Astrocyte (in vitro differentiated cells and primary cell): ENCODE measurements around the gene ZNF45. TPM values are rescaled to one million over a fixed set of nuclear protein-coding genes. Genes with fewer than 3 reads are reported as not detected.

Experiments
- DNase-seq: peaks from one replicate; pipeline ENCODE4 v3.0.0-alpha.2; 2010; ENCODE audit warnings: low read depth
- FAIRE-seq: peaks from 2 replicates; lab custom pipeline; 2011; peaks lifted over from hg19 to GRCh38; lab: Jason Lieb, UNC
- H2AFZ ChIP-seq: 2 replicates; pipeline ENCODE4 v1.6.0; 2012; ENCODE audit warnings: low read depth, low read length, inconsistent platforms
- H3K27ac ChIP-seq: 2 replicates; pipeline ENCODE4 v1.5.1; 2011; ENCODE audit warnings: low read depth, low read length, inconsistent platforms
- H3K27me3 ChIP-seq: 2 replicates; pipeline ENCODE4 v1.6.0; 2011; ENCODE audit warnings: low read length, inconsistent platforms; ENCODE audit not compliant: insufficient read depth
- H3K36me3 ChIP-seq: 2 replicates; pipeline ENCODE4 v1.5.1; 2011; ENCODE audit warnings: low read length, inconsistent platforms; ENCODE audit not compliant: insufficient read depth
- H3K4me1 ChIP-seq: 2 replicates; pipeline ENCODE4 v1.5.1; 2011; ENCODE audit warnings: low read length, inconsistent platforms; ENCODE audit not compliant: insufficient read depth
- H3K4me2 ChIP-seq: 2 replicates; pipeline ENCODE4 v1.6.0; 2012; ENCODE audit warnings: low read length, inconsistent platforms
- H3K4me3 ChIP-seq: 2 replicates; pipeline ENCODE4 v1.5.1; 2011; ENCODE audit warnings: low read depth, mild to moderate bottlenecking, low read length, inconsistent platforms; ENCODE audit not compliant: insufficient read depth
- H3K79me2 ChIP-seq: 2 replicates; pipeline ENCODE4 v1.6.0; 2012; ENCODE audit warnings: mild to moderate bottlenecking, low read length, inconsistent platforms; ENCODE audit not compliant: insufficient read depth
- H3K9ac ChIP-seq: 2 replicates; pipeline ENCODE4 v1.6.0; 2012; ENCODE audit warnings: mild to moderate bottlenecking, low read length, inconsistent platforms
- H3K9me3 ChIP-seq: 2 replicates; pipeline ENCODE4 v1.5.1; 2012; ENCODE audit warnings: low read depth, mild to moderate bottlenecking, low read length, inconsistent platforms; ENCODE audit not compliant: insufficient read depth
- H4K20me1 ChIP-seq: 2 replicates; pipeline ENCODE4 v1.6.0; 2012; ENCODE audit warnings: low read length, inconsistent platforms; ENCODE audit not compliant: insufficient read depth
- H3K27ac Mint-ChIP-seq: one replicate; pipeline ENCODE4 v1.8.0; 2021; ENCODE audit warnings: mild to moderate bottlenecking, mixed read lengths; ENCODE audit not compliant: unreplicated experiment
- H3K27me3 Mint-ChIP-seq: one replicate; pipeline ENCODE4 v1.8.0; 2021; ENCODE audit warnings: low read depth, mixed read lengths; ENCODE audit not compliant: unreplicated experiment
- H3K36me3 Mint-ChIP-seq: one replicate; pipeline ENCODE4 v1.8.0; 2021; ENCODE audit warnings: low read depth, mixed read lengths; ENCODE audit not compliant: unreplicated experiment
- H3K4me1 Mint-ChIP-seq: one replicate; pipeline ENCODE4 v1.8.0; 2021; ENCODE audit warnings: low read depth, mixed read lengths; ENCODE audit not compliant: unreplicated experiment
- H3K4me3 Mint-ChIP-seq: one replicate; pipeline ENCODE4 v1.8.0; 2021; ENCODE audit warnings: mild to moderate bottlenecking, moderate library complexity, mixed read lengths; ENCODE audit not compliant: unreplicated experiment
- H3K9me3 Mint-ChIP-seq: one replicate; pipeline ENCODE4 v1.8.0; 2021; ENCODE audit warnings: mild to moderate bottlenecking, mixed read lengths; ENCODE audit not compliant: unreplicated experiment
- CTCF ChIP-seq: IDR thresholded peaks from 2 replicates; pipeline ENCODE4 v1.5.1; 2011; ENCODE audit warnings: low read depth, mild to moderate bottlenecking, inconsistent platforms, low read length, moderate library complexity; ENCODE audit not compliant: insufficient read depth
- EZH2 ChIP-seq: IDR thresholded peaks from 2 replicates; pipeline ENCODE4 v1.6.1; 2012; ENCODE audit warnings: mild to moderate bottlenecking, low read length, inconsistent platforms; ENCODE audit not compliant: insufficient read depth
- total RNA-seq: library from RNA; stranded (reverse); gene quantifications from 2 replicates; pipeline ENCODE4 v1.2.1, GENCODE V29; 2021

ZNF45 gene
- total RNA-seq, 1 donor from 2014 or later = 15.8 TPM

GRCh38 chr19:43905897-43906296 lies 29.2 kb downstream of the ZNF45 start:
- peaks cover 18% of the 10 kb centered on the region for H3K9me3 Mint-ChIP-seq
- H3K4me3 Mint-ChIP-seq = no peak overlapping the region

GRCh38 chr19:43902399-43902798 lies 32.7 kb downstream of the ZNF45 start:
- Mint-ChIP-seq H3K36me3 (peaks cover 8% of the 10 kb centered on the region), H3K27me3 (no peaks in the 10 kb centered on the region), H3K9me3 (peaks cover 14% of the 10 kb centered on the region), H3K4me3 (peak overlapping the region; percentile 97), H3K27ac (no peak overlapping the region), H3K4me1 (peaks cover 2% of the 10 kb centered on the region)
- no peaks in the 10 kb centered on the region for H3K36me3 ChIP-seq
- no peaks in the 10 kb centered on the region for H3K79me2 ChIP-seq
- FAIRE-seq (no peak), DNase-seq (no peak)
- peak overlapping the region; percentile 97 for H3K4me2 ChIP-seq
- H3K4me1 ChIP-seq = peaks cover 10% of the 10 kb centered on the region
- no peak overlapping the region for H3K4me3 ChIP-seq
- H4K20me1 ChIP-seq = no peaks in the 10 kb centered on the region
- H3K27me3 ChIP-seq = no peaks in the 10 kb centered on the region
- no peak overlapping the region for H3K9ac ChIP-seq
- peak overlapping the region; percentile 100 for H2AFZ ChIP-seq
- TF ChIP-seq EZH2 (no peak), CTCF (no peak)
- H3K9me3 ChIP-seq = no peaks in the 10 kb centered on the region
- H3K27ac ChIP-seq = no peak overlapping the region

More at GRCh38 chr19:43905897-43906296, 29.2 kb downstream of the ZNF45 start:
- H3K27me3 ChIP-seq = no peaks in the 10 kb centered on the region
- no peaks in the 10 kb centered on the region for H3K79me2 ChIP-seq
- H3K4me2 ChIP-seq = no peak overlapping the region
- H4K20me1 ChIP-seq = no peaks in the 10 kb centered on the region
- peaks cover 10% of the 10 kb centered on the region for H3K4me1 ChIP-seq
- H3K27ac ChIP-seq = no peak overlapping the region
- H3K36me3 Mint-ChIP-seq = peaks cover 3% of the 10 kb centered on the region
- no peak overlapping the region for H3K4me3 ChIP-seq
- peaks cover 2% of the 10 kb centered on the region for H3K4me1 Mint-ChIP-seq
- no peak for TF ChIP-seq CTCF
- TF ChIP-seq EZH2 = no peak
- H3K36me3 ChIP-seq = no peaks in the 10 kb centered on the region
- no peak overlapping the region for H3K9ac ChIP-seq
- no peaks in the 10 kb centered on the region for H3K27me3 Mint-ChIP-seq
- no peak overlapping the region for H2AFZ ChIP-seq
- FAIRE-seq (no peak), DNase-seq (no peak)
- no peak overlapping the region for H3K27ac Mint-ChIP-seq
- no peaks in the 10 kb centered on the region for H3K9me3 ChIP-seq
